Measurements from ENCODE around the gene AUP1.

GRCh38 chr2:74528600-74529356 lies 728 bp downstream of the AUP1 start:
- TF ChIP-seq CTCF (IDR thresholded peaks at IDR 0.05) (no peak), POLR2AphosphoS5 (IDR thresholded peaks at IDR 0.05) (no peak)

All from breast epithelium (tissue), 3 donors.